ENCODE results near the gene PMM2.

The PMM2 gene

DNA sequence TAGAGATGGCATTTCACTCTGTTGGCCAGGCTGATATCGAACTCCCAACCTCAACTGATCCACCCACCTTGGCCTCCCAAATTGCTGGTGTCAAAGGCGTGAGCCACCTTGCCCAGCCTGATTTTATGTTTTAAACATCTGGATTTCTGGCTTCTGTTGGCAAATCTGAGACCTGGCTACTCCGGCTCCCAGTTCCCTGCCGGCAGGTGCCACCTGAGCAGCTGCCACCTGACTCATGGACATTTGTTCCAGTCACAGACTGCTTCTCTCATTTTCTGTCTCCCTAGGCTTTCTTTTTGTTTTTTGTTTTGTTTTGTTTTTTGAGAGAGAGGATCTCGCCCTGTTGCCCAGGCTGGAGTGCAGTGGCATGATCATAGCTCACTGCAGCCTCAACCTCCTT is 9.6 kb downstream of the PMM2 start:
- no peak overlapping the region for H3K27ac ChIP-seq
- TF ChIP-seq, protein P1, sequence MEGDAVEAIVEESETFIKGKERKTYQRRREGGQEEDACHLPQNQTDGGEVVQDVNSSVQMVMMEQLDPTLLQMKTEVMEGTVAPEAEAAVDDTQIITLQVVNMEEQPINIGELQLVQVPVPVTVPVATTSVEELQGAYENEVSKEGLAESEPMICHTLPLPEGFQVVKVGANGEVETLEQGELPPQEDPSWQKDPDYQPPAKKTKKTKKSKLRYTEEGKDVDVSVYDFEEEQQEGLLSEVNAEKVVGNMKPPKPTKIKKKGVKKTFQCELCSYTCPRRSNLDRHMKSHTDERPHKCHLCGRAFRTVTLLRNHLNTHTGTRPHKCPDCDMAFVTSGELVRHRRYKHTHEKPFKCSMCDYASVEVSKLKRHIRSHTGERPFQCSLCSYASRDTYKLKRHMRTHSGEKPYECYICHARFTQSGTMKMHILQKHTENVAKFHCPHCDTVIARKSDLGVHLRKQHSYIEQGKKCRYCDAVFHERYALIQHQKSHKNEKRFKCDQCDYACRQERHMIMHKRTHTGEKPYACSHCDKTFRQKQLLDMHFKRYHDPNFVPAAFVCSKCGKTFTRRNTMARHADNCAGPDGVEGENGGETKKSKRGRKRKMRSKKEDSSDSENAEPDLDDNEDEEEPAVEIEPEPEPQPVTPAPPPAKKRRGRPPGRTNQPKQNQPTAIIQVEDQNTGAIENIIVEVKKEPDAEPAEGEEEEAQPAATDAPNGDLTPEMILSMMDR (IDR thresholded peaks at IDR 0.05), result no peak
- no peak for DNase-seq (ENCODE audit: low spot score)
- H3K4me3 ChIP-seq, result no peak overlapping the region

DNA sequence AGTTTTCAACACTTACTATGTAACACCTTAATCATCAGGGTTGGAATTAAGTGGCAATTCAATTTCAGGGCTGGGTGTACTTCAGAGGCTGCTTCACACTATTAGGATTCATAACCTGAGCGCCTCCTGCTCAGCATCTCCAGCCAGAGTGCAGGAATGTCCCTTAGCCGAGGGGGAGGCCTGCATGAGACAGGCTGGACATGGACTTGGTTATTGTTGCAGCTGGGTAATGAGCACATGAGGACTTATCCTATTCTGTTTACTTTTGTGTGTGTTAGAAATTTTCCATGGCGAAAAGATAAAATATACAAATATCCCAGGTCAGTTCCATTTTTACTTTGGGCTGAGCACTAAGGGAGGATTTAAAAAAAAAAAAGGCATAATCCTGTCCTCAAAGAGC is 10.4 kb downstream of the PMM2 start:
- no peak for DNase-seq (ENCODE audit: low spot score)
- Histone ChIP-seq H3K4me3 (no peak overlapping the region), H3K27ac (no peak overlapping the region)
- TF ChIP-seq, protein P1 (IDR thresholded peaks at IDR 0.05), result no peak

DNA sequence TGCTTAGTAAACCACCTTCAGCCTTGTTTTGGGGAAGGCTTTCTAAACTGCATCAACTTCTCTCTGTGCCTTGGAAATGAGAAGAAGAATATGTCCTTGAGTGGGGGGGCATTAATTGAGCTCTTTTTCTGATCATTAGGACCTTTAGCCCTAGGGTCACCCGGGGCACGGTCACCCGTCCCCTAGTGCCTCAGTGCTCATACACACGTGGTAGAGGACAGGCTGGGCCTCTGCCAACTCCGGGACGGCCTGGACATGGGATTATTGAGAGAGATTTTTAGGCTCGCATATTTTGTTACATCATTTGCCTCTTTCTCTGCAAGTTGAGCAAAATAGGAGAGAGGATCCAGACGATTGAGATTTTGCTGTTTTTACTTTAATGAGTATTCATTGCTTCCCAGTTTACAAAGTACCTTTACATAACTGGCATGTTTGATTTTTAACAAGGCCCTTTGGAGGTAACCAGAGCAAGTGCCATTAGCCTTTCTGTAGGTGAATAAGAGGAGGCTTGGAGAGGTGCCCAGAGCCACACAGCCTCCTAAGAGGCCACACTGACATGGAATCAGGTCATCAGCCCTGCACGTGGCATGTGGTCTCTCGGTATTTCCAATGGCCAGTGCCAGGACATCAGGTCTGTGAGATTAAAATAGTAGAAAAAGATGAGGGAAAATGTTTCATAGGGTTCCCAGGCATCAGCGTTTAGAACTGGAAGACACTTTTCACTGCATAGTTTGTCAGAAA is 11.1 kb downstream of the PMM2 start:
- DNase-seq (ENCODE audit: low spot score), result no peak
- no peak overlapping the region for H3K27ac ChIP-seq
- no peak overlapping the region for H3K4me3 ChIP-seq
- TF ChIP-seq, protein P1 (IDR thresholded peaks at IDR 0.05), result no peak

DNA sequence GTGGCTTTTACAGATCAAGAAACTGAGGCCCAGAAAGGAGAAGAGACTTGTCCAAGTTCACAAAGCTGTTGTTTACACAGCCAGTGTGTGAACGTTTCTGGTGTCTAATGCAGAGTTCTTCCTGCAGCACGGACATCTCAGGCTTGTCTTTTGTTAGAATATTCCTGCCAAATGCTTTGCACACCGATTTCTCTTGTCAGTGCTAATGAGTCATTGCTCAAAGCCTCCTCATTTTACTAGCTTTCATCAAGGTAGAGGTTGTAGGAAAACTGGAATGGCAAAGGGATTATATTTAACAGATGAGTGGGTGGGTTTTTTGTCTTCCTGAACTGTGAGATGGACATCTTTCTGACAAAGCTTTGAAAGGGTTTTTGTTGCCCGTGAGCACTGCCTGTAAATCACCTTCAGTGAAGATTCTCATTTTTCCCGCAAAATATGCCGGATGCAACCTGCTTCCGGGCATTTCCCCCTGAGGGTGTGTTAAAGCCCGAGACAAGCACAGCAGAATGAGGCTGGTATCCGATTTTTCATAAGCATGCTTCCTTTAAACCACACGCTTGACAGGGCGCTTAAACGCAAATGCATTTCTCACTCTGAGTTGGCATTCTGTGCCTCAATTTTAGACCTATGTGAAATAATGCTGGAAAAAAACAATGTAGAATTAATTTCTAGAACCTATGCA is 14.7 kb downstream of the PMM2 start:
- DNase-seq (ENCODE audit: low spot score), result no peak
- no peak overlapping the region for H3K4me3 ChIP-seq
- TF ChIP-seq, protein P1 (IDR thresholded peaks at IDR 0.05), result no peak

DNA sequence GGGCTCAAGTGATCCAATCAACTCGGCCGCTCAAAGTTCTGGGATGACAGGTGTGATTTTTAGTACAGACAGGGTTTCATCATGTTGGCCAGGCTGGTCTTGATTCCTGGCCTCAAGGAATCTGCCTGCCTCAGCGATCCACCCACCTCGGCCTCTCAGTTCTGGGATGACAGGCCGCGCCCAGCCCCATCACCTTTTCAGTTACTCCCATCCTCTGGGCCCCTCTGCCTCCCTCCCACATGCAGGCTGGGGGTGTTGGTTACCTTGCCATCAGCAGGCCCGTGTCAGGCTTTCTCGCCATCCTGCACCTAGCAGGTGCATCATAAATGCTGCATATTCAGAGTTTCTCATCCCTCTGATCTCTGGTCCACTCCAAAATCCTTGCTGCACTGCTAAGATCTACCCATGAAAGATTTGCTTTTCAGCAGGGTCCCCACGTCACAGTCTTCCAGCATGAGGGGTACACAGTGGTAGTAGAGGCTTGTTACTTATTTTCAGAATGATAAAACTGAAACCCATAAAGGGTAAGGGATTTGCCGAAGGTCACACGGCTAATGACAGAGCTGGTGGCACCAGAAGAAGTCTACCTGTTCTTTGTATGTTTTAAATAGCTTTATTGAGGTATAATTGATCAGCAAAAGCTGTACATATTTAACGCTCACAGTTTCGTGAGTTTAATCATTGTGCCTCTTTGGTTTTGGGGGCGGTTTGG is 16.6 kb downstream of the PMM2 start:
- TF ChIP-seq, protein P1 (IDR thresholded peaks at IDR 0.05), result no peak
- no peak overlapping the region for H3K27ac ChIP-seq

More for the DNA sequence above, 14.7 kb downstream of the PMM2 start:
- no peak overlapping the region for H3K27ac ChIP-seq

DNA sequence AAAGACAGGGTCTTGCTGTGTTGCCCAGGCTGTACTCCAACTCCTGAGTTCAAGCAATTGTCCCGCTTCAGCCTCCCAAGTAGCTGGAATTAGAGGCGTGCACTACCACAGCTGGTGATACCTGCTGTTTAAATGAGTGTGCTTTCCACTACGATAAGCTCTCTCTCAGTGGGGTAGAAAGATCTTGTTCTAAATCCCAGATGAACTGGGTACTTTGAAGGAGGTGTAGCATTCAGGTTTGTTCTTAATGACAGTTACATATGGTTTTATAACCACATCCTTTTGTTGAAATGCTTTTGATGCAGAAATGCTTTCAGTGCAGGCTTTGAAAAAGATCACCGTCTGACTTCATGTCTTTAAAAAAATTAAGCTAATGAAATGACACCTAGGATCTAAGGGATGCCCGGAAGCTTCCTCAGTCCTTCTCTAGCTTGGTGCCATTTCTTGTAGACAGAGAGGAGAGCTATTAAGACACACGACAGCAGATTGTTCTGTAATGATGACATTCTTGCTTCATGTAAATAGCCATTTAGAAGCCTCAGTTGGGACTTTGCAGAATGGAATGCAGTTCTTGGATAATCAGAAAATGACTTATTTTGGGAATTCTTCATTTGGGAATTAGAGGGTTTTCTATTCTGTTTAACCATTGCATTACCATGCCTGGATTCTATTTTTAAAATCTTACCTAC is 19.5 kb downstream of the PMM2 start:
- TF ChIP-seq, protein P1 (IDR thresholded peaks at IDR 0.05), result no peak

More for the DNA sequence above, 16.6 kb downstream of the PMM2 start:
- H3K4me3 ChIP-seq, result no peak overlapping the region
- DNase-seq (ENCODE audit: low spot score), result no peak

More for the DNA sequence above, 19.5 kb downstream of the PMM2 start:
- Histone ChIP-seq H3K27ac (no peak overlapping the region), H3K4me3 (no peak overlapping the region)
- DNase-seq (ENCODE audit: low spot score), result no peak
